OCI-LY3 (cell line): ENCODE results near the gene ICAM2.

Experiments used
- CTCF ChIP-seq: fragments of 200-600, 300-600 bp; sonication (generic); IDR thresholded peaks from 2 replicates; pipeline ENCODE4 v1.5.1; 2014; ENCODE audit warnings: antibody characterized with exemption, low read length, low read depth
- EZH2phosphoT487 ChIP-seq: fragments of 200-600 bp; shearing (Covaris generic); IDR thresholded peaks from 2 replicates; pipeline ENCODE4 v1.6.1; 2018; ENCODE audit warnings: antibody characterized with exemption, mixed run types, low read depth

DNA sequence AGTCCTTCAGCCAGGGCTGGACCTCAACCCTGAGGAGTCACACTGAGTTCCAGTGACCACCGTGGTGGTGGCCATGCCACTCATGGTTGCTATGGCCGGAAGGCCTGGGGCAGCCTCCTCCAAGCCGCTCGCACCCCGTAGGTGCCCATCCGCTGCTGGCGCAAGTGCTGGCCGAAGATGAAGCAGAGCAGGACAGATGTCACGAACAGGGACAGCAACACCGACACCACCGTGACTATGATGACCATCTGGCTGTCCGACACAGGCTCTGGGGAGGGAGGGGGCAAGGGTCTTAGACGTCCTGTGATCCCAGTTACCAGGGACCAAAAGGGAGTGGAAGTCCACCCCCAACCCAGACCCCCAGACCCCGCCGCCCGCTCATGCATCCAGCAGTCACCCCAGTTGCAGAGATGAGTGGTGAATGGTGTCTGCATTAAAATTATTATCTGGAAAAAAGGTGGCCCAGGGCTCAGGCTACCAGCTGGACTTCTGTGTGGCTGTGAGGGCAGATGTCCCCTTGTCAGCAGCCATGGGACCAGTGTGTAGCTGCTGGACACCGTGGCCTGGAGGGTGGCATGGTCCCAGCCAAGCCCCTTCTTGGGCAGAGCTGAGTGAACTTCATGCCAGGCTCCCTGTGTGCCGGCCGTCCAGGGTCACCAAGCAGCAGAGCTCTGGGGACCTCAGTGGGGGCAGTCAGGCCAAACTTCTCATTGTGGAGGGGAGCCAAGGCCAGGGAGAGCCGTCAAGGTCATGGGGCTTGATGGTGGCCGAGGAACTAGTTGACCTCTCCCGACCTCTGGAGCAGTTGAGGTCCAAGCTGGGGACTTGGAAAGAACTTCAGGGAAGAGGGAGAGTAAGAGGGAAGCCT, 17.5 kb downstream of the ICAM2 start:
- TF ChIP-seq CTCF (no peak), EZH2phosphoT487 (no peak)
